ENCODE measurements around the gene HES3. TPM values are rescaled to one million over a fixed set of nuclear protein-coding genes. Genes with fewer than 3 reads are reported as not detected.
A peak's percentile ranks its signal among the peaks of the same experiment; 100 is the strongest.

Gene HES3
- total RNA-seq, 1 donor from 2014 or later = not detected

GRCh38 chr1:6261615-6261995, 17.6 kb downstream of the HES3 start:
- peak overlapping the region in 1 of 3 donors; percentile 6 for H3K4me3 ChIP-seq (ENCODE audit: low read length in 3 of 3)
- H3K4me1 ChIP-seq (ENCODE audit: control insufficient read depth in 3 of 3, insufficient read depth in 3 of 3, low read length in 3 of 3) = peaks cover 23 to 37% (median 29%) of the 10 kb centered on the region in 3 donors
- H3K27ac ChIP-seq (ENCODE audit: low read depth, low read length) = no peak overlapping the region
- no peaks in the 10 kb centered on the region for H3K36me3 ChIP-seq (ENCODE audit: control insufficient read depth in 3 of 3, insufficient read depth in 3 of 3, low read length in 3 of 3)
- H3K9me3 ChIP-seq (ENCODE audit: control insufficient read depth in 3 of 3, low read length in 3 of 3) = no peaks in the 10 kb centered on the region
- no peak overlapping the region for H3K9ac ChIP-seq (ENCODE audit: low read depth in 1 of 3, low read length in 3 of 3)
- H3K27me3 ChIP-seq (ENCODE audit: control insufficient read depth in 3 of 3, insufficient read depth in 3 of 3, low read length in 3 of 3) = peaks cover 18 to 62% (median 27%) of the 10 kb centered on the region in 3 donors

- peak overlapping the region; percentile 64 for H3K27ac ChIP-seq (ENCODE audit: low read depth, low read length)
- H3K9me3 ChIP-seq (ENCODE audit: control insufficient read depth in 3 of 3, low read length in 3 of 3) = no peaks in the 10 kb centered on the region
- H3K9ac ChIP-seq (ENCODE audit: low read depth in 1 of 3, low read length in 3 of 3) = no peak overlapping the region
- peaks cover 15 to 56% (median 27%) of the 10 kb centered on the region in 3 donors for H3K27me3 ChIP-seq (ENCODE audit: control insufficient read depth in 3 of 3, insufficient read depth in 3 of 3, low read length in 3 of 3)
- peaks cover 23 to 37% (median 29%) of the 10 kb centered on the region in 3 donors for H3K4me1 ChIP-seq (ENCODE audit: control insufficient read depth in 3 of 3, insufficient read depth in 3 of 3, low read length in 3 of 3)
- no peaks in the 10 kb centered on the region for H3K36me3 ChIP-seq (ENCODE audit: control insufficient read depth in 3 of 3, insufficient read depth in 3 of 3, low read length in 3 of 3)
- no peak overlapping the region for H3K4me3 ChIP-seq (ENCODE audit: low read length in 3 of 3)
These were observed 18.8 kb downstream of the HES3 start for GRCh38 chr1:6262555-6263420.

- H3K4me1 ChIP-seq (ENCODE audit: control insufficient read depth in 3 of 3, insufficient read depth in 3 of 3, low read length in 3 of 3) = peaks cover 23 to 37% (median 29%) of the 10 kb centered on the region in 3 donors
- no peak overlapping the region for H3K4me3 ChIP-seq (ENCODE audit: low read length in 3 of 3)
- no peaks in the 10 kb centered on the region for H3K9me3 ChIP-seq (ENCODE audit: control insufficient read depth in 3 of 3, low read length in 3 of 3)
- H3K9ac ChIP-seq (ENCODE audit: low read depth in 1 of 3, low read length in 3 of 3) = no peak overlapping the region
- peaks cover 15 to 52% (median 27%) of the 10 kb centered on the region in 3 donors for H3K27me3 ChIP-seq (ENCODE audit: control insufficient read depth in 3 of 3, insufficient read depth in 3 of 3, low read length in 3 of 3)
- no peak overlapping the region for H3K27ac ChIP-seq (ENCODE audit: low read depth, low read length)
- H3K36me3 ChIP-seq (ENCODE audit: control insufficient read depth in 3 of 3, insufficient read depth in 3 of 3, low read length in 3 of 3) = no peaks in the 10 kb centered on the region
These were observed 19.7 kb downstream of the HES3 start for GRCh38 chr1:6263716-6264115.

GRCh38 chr1:6265151-6265550, 21.2 kb downstream of the HES3 start:
- peaks cover 18 to 30% (median 26%) of the 10 kb centered on the region in 3 donors for H3K4me1 ChIP-seq (ENCODE audit: control insufficient read depth in 3 of 3, insufficient read depth in 3 of 3, low read length in 3 of 3)
- no peak overlapping the region for H3K4me3 ChIP-seq (ENCODE audit: low read length in 3 of 3)
- H3K27ac ChIP-seq (ENCODE audit: low read depth, low read length) = no peak overlapping the region
- H3K36me3 ChIP-seq (ENCODE audit: control insufficient read depth in 3 of 3, insufficient read depth in 3 of 3, low read length in 3 of 3) = no peaks in the 10 kb centered on the region
- no peaks in the 10 kb centered on the region for H3K9me3 ChIP-seq (ENCODE audit: control insufficient read depth in 3 of 3, low read length in 3 of 3)
- H3K27me3 ChIP-seq (ENCODE audit: control insufficient read depth in 3 of 3, insufficient read depth in 3 of 3, low read length in 3 of 3) = peaks cover 12 to 40% (median 21%) of the 10 kb centered on the region in 3 donors
- H3K9ac ChIP-seq (ENCODE audit: low read depth in 1 of 3, low read length in 3 of 3) = no peak overlapping the region

- Histone ChIP-seq H3K4me1 (ENCODE audit: control insufficient read depth in 3 of 3, insufficient read depth in 3 of 3, low read length in 3 of 3) (peaks cover 18 to 26% (median 25%) of the 10 kb centered on the region in 3 donors), H3K27ac (ENCODE audit: low read depth, low read length) (no peak overlapping the region), H3K9me3 (ENCODE audit: control insufficient read depth in 3 of 3, low read length in 3 of 3) (no peaks in the 10 kb centered on the region), H3K9ac (ENCODE audit: low read depth in 1 of 3, low read length in 3 of 3) (no peak overlapping the region), H3K27me3 (ENCODE audit: control insufficient read depth in 3 of 3, insufficient read depth in 3 of 3, low read length in 3 of 3) (peaks cover 12 to 35% (median 17%) of the 10 kb centered on the region in 3 donors), H3K36me3 (ENCODE audit: control insufficient read depth in 3 of 3, insufficient read depth in 3 of 3, low read length in 3 of 3) (no peaks in the 10 kb centered on the region), H3K4me3 (ENCODE audit: low read length in 3 of 3) (no peak overlapping the region)
These were observed 22.7 kb downstream of the HES3 start for GRCh38 chr1:6266641-6267040.

- no peak overlapping the region for H3K27ac ChIP-seq (ENCODE audit: low read depth, low read length)
- H3K36me3 ChIP-seq (ENCODE audit: control insufficient read depth in 3 of 3, insufficient read depth in 3 of 3, low read length in 3 of 3) = no peaks in the 10 kb centered on the region
- H3K4me1 ChIP-seq (ENCODE audit: control insufficient read depth in 3 of 3, insufficient read depth in 3 of 3, low read length in 3 of 3) = peaks cover 7 to 15% (median 13%) of the 10 kb centered on the region in 3 donors
- no peak overlapping the region for H3K4me3 ChIP-seq (ENCODE audit: low read length in 3 of 3)
- no peaks in the 10 kb centered on the region for H3K9me3 ChIP-seq (ENCODE audit: control insufficient read depth in 3 of 3, low read length in 3 of 3)
- H3K9ac ChIP-seq (ENCODE audit: low read depth in 1 of 3, low read length in 3 of 3) = no peak overlapping the region
- peaks cover 8 to 23% (median 13%) of the 10 kb centered on the region in 3 donors for H3K27me3 ChIP-seq (ENCODE audit: control insufficient read depth in 3 of 3, insufficient read depth in 3 of 3, low read length in 3 of 3)
These were observed 23.8 kb downstream of the HES3 start for GRCh38 chr1:6267686-6268322.

GRCh38 chr1:6268415-6268814, 24.4 kb downstream of the HES3 start:
- Histone ChIP-seq H3K4me1 (ENCODE audit: control insufficient read depth in 3 of 3, insufficient read depth in 3 of 3, low read length in 3 of 3) (peaks cover 5 to 9% (median 8%) of the 10 kb centered on the region in 3 donors), H3K9ac (ENCODE audit: low read depth in 1 of 3, low read length in 3 of 3) (no peak overlapping the region), H3K9me3 (ENCODE audit: control insufficient read depth in 3 of 3, low read length in 3 of 3) (no peaks in the 10 kb centered on the region), H3K27me3 (ENCODE audit: control insufficient read depth in 3 of 3, insufficient read depth in 3 of 3, low read length in 3 of 3) (peaks cover 4 to 17% (median 9%) of the 10 kb centered on the region in 3 donors), H3K4me3 (ENCODE audit: low read length in 3 of 3) (no peak overlapping the region), H3K27ac (ENCODE audit: low read depth, low read length) (no peak overlapping the region), H3K36me3 (ENCODE audit: control insufficient read depth in 3 of 3, insufficient read depth in 3 of 3, low read length in 3 of 3) (no peaks in the 10 kb centered on the region)

- Histone ChIP-seq H3K27ac (ENCODE audit: low read depth, low read length) (no peak overlapping the region), H3K9ac (ENCODE audit: low read depth in 1 of 3, low read length in 3 of 3) (no peak overlapping the region), H3K36me3 (ENCODE audit: control insufficient read depth in 3 of 3, insufficient read depth in 3 of 3, low read length in 3 of 3) (no peaks in the 10 kb centered on the region), H3K27me3 (ENCODE audit: control insufficient read depth in 3 of 3, insufficient read depth in 3 of 3, low read length in 3 of 3) (peaks cover 0 to 9% (median 3%) of the 10 kb centered on the region in 3 donors), H3K9me3 (ENCODE audit: control insufficient read depth in 3 of 3, low read length in 3 of 3) (no peaks in the 10 kb centered on the region), H3K4me1 (ENCODE audit: control insufficient read depth in 3 of 3, insufficient read depth in 3 of 3, low read length in 3 of 3) (peaks cover 0 to under 1% (median 0%) of the 10 kb centered on the region in 3 donors), H3K4me3 (ENCODE audit: low read length in 3 of 3) (no peak overlapping the region)
These were observed 25.3 kb downstream of the HES3 start for GRCh38 chr1:6269296-6269695.

GRCh38 chr1:6269720-6270400, 25.9 kb downstream of the HES3 start:
- no peak overlapping the region for H3K27ac ChIP-seq (ENCODE audit: low read depth, low read length)
- no peaks in the 10 kb centered on the region for H3K4me1 ChIP-seq (ENCODE audit: control insufficient read depth in 3 of 3, insufficient read depth in 3 of 3, low read length in 3 of 3)

More at GRCh38 chr1:6269720-6270400, 25.9 kb downstream of the HES3 start:
- H3K36me3 ChIP-seq (ENCODE audit: control insufficient read depth in 3 of 3, insufficient read depth in 3 of 3, low read length in 3 of 3) = no peaks in the 10 kb centered on the region
- H3K9ac ChIP-seq (ENCODE audit: low read depth in 1 of 3, low read length in 3 of 3) = no peak overlapping the region
- no peaks in the 10 kb centered on the region for H3K9me3 ChIP-seq (ENCODE audit: control insufficient read depth in 3 of 3, low read length in 3 of 3)
- no peak overlapping the region for H3K4me3 ChIP-seq (ENCODE audit: low read length in 3 of 3)
- H3K27me3 ChIP-seq (ENCODE audit: control insufficient read depth in 3 of 3, insufficient read depth in 3 of 3, low read length in 3 of 3) = peaks cover 0 to 4% (median 0%) of the 10 kb centered on the region in 3 donors

Measured in skeletal muscle tissue (tissue), 4 donors.